SU-DHL-6 (cell line): ENCODE results near the gene TYW1B.
"Not testable (repeated sequence)": the region's sequence is repeated elsewhere in the genome, so short reads cannot be mapped to it uniquely, and the experiment has no call there.

Experiments
- CTCF ChIP-seq: fragments of 200-600 bp; sonication (generic); IDR thresholded peaks from one replicate; pipeline ENCODE4 v1.5.1; 2017; ENCODE audit warnings: antibody characterized with exemption, mild to moderate bottlenecking, low read length, moderate library complexity; ENCODE audit not compliant: insufficient read depth, poor library complexity, severe bottlenecking
- EZH2phosphoT487 ChIP-seq: fragments of 200-600 bp; sonication (generic), shearing (Covaris generic); conservative IDR thresholded peaks from 2 replicates; pipeline ENCODE4 v1.6.1; 2018; ENCODE audit warnings: mild to moderate bottlenecking, antibody characterized with exemption, low read length, moderate library complexity, mixed read lengths

- not testable (repeated sequence) for TF ChIP-seq CTCF, EZH2phosphoT487
Observed at GRCh38 chr7:72626428-72627011, 201.5 kb downstream of the TYW1B start.
